HL-60/S4 (cell line): ENCODE data around the gene KCNMB2.

ENCODE experiments used
- in situ Hi-C: fragments of 300-500 bp; cut with MboI; formaldehyde crosslinking; loops from 2 replicates; pipeline ENCODE4 v1.14.3; 2022; ENCODE audit warnings: low sequenced_read_pairs

KCNMB2 gene

DNA sequence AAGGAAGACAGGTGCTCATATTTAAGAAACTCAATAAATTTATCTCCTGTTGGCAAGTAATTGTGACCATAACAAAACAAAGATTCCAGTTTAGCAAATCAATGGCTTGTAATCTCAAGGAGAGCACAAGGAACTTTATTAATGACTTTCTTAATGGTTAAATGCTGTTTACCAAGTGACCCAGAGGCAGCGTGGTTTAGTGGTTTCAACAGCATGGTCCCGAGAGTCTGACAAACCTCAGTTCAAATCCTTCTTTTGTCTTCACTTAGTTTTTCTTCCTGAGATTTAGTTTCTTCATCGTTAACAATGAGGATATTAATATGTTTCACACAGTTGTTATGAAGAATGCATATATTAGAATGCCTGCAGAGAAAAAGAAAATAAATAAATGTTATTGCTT lies 212.6 kb downstream of the KCNMB2 start:
- in situ Hi-C loops, result no loop called here

DNA sequence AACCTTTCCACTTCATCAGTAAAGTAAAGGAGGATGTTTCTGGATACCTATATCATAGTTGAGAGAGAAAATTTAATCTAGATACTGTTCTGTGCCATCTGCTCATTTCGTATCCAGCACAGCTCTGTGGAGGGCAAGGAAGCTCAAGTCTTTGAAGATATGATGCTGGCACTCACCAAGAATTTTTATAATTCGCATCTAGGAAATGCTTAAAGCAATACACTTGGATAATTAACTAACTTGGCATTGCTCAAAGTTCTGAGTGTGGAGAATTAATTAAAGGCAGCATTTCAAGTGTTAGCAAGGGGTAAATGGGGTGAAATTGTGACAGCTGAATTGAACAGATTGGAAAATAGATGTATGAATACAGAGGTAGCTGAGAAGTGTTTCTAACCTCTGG lies 213.2 kb downstream of the KCNMB2 start:
- in situ Hi-C loops, result no loop called here

DNA sequence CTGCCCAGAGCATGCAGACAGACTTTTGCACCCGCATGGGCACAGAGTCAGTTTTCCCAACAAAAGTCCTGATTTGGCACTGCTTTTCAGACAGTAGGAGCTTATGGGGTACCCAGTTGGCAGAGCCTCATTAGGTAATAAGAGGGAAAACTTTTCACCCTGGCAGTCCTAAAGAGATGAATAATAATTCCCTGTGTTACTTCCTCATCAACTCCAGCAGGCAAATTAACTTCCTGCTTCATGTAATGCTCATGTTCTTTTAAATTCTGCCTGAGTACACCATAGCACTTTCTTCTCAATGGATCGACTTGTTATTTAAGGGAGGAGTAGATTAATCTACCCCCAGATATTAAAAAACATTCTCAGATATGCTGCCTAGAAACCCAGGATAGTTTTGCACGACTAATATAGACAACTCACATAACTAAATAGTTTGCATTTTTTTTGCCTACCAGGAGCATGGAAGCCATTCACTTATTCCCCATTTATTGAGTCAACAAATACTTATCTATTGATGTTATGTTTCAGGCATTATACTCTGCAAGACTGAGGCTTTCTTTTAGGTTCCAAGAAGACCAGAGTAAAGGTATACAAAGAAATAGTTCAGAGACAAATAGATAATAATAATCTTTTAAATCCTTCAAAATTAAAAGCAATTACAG lies 214.5 kb downstream of the KCNMB2 start:
- in situ Hi-C loops, result no loop called here

DNA sequence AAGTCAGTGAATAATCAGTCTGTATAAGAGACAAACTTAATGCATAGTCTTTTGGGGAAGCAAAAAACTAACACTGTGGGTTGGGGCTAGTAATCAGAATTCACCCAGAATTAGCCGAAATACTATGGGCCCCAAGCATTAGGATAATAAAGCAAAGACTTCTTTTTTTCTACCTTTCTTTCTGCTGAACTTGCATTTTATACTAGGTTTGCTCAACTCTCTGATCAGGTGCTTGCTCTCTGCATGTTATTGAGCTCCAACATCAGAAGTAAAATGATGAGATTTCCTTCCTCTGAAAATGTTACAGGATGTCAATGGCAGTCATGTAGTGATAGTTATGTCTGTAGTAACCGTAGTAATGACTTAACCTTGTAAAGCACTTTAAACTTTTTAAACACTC lies 216.6 kb downstream of the KCNMB2 start:
- in situ Hi-C loops, result no loop called here

DNA sequence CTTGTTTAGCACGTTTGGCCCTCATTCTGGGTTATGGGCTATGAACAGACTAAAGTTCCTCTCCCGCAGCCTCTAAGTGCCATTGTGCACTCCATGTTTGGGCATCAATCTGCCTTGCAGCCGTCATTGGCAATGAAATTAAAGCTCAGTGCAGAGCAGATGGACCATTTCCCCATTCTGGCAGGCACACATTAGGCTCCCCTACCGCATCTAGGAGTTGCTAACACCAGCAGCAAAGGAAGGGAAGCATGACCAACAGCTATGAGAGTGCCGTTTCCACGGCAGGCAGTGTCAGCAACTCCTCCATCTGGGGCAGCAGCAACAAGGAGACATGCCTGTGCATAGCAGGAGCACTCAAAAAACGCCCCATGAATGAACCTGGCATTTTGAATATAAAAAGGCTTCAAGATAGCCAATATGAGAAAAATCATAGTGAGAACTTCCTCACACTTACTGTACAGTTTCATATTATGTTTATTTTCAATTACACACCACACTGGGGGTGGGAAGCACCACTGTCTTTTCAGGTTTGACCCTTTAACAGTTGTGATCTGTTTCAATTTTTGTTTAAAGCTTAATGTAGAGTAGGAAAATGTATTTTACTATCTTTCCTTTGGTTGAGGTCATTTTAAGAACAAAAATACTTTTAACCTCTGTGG lies 218.7 kb downstream of the KCNMB2 start:
- in situ Hi-C loops, result no loop called here

DNA sequence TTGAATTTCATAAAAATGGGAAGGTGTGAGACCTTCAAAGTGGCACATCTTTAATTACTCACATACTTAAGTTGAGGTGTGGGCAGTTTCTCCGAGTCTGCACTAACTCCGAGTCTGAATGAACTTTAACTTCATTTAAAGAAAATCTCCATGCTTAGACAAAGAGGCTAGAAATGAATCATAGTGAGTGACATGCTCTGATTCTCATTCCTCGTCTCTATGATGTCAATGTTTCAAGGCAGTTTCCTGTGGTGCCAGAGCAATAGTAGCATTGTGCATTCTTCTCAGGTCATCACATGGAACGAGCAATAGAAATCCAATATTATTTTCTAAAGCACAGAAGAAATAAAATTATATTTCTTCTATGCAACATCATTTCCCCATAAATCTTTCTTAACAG lies 224.8 kb downstream of the KCNMB2 start:
- in situ Hi-C loops, result no loop called here

DNA sequence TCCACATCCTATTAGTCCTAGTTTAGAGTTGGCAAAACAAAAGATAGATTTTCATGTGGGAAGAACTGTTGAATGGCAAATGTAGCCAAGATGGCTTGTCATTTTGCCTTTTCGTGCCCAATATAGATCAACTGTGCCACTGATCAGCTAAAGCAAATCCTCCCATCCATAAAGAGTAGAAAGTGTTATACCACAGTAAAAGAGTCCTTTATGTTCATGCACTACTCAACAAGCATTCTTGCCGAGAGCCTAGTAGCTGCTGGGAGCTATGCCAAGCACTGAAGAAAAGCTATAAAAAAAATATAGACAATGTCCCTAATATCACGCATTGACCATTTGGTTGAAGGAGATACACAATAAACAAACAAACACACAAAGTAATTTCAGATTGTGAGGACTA lies 225.2 kb downstream of the KCNMB2 start:
- in situ Hi-C loops, result no loop called here

DNA sequence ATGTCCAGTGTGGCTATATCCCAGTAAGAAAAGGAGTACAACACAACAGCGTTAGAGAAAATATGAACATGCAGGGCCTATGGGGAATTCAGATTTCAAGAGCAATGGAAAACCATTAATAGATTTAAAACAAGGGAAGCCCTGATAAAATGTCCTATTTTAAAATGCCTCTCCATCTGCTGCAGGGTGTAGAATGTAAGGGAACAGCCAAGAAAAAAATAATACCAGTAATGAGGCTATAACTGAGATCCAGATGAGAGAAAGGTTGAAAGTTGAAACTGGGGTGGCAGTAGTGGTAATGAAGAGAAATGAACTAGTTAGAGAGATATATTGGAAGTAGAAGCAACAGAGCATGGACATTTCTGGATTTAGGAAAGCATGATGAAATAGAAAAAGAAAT lies 226.1 kb downstream of the KCNMB2 start:
- in situ Hi-C loops, result no loop called here

DNA sequence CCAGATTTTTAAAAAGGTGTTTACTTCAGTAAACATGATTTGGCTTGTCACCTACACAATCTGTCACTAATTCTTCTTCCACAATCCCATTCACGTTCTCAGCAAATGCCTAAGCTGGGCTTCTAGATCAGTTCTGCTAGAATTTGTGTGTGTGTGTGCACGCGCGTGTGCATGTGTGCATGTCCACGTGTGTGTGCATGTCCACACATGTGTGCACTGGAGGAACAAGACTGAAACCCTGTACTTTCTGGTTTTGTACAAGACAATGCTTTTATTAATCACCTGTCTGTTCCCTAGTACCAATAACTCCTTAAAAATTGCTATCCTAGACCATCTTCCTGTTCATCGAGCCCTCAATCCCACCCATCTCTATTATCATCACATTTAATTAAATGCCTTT lies 229.2 kb downstream of the KCNMB2 start:
- in situ Hi-C loops, result no loop called here

DNA sequence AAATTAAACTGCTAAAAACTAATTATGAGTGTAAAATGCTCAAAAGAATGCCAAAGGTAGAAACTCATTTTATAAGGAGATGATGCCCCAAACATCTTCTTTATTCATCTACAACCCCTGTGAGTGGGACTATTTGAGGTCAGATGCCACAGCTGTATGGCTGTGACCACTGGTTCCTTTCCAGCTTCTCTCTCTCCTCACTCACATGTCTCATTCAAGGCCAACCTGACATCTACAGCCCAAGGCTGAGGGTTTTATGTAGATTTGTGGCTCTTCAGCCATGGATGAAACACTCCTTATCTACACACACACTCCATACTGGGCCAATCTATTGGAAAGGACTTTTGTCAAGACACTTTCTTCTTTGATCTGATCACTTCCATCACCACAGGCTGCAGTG lies 231.3 kb downstream of the KCNMB2 start:
- in situ Hi-C loops, result no loop called here

DNA sequence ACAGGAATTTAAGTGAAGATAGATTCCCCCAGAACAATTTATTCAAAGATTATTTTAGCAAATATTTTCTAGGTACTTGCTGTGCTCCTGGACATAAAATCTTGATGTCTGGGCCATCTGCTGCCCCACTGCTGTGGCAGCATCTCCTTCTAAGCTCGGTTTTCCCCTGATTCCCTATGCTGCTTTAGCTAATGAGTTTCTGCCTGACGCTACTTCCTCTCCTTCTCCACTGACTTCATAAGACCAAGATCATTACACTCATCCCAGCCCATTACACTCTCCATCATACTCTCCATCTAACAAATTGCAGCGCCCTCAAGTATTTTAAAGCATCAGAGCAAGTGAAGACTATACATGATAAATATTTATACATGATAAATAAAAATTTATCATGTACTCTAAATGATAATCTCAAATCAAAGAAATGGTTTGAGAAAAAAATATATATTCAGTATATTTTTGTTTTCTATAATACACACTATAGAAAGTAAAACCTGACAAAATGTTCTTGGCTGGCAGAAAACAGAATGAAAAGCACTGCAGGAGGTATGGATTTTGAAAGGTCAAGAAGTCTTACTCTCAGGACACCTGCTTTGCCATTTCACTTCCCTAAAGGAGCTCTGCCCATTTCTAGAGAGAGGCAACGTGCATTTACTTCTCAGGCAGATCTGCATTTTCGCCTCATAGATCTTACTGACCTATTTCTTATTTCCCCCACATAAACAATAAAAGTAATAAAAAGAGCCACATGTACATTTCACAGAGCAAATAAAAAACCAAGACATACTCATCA lies 232.0 kb downstream of the KCNMB2 start:
- in situ Hi-C loops, result no loop called here

DNA sequence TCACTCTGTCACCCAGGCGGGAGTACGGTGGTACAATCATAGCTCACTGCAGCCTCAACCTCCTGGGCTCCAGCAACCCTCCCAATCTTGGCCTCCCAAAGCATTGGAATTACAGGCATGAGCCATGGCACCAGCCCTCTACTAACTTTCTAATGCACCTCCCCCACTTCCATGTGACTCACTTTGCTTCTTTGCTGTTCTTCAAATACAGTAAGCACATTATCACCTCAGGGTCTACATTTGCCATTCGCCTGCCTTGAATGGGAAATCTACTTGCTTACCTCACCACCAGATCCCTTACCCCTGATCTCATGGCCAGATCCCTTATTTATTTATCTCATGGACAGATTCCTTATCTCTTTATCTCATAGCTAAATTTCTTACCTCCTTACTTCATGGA lies 235.3 kb downstream of the KCNMB2 start:
- in situ Hi-C loops, result no loop called here

DNA sequence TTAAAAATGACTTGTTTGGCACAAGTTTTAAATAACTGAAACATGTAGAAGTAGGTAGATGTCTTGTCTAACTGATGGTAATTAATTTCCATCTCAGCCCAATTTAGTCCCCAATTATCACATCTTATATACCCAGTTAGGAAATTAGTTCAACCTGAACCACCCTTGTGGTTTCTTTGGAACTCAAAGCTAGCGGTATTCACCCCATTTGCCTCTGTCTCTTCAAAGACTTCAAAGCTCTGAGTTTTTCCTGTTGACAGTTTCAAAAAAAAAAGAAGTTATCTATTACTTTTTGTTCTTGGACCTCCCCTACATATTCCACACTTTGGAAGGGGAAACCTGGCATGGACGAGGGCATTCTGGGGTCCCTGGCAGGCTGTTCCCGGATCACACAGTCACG lies 236.5 kb downstream of the KCNMB2 start:
- in situ Hi-C loops, result no loop called here

DNA sequence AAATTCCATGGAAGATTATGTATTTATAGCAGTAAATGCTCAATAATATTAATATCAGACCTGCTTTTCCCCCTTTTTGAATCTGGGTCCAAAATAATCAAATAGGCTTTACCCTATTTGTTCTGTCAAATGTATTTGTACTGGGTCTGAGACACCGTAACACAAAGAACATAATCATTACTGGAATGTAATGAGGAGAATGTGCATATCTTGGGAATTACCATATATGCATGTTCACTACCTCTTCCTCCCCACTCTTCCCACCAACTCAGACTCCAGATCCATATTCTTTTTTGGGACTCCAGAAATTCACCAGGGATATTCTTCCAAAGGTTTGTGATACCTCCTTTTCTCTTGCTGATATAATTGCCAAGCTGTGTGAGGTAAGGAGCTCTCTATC lies 237.1 kb downstream of the KCNMB2 start:
- in situ Hi-C loops, result no loop called here

DNA sequence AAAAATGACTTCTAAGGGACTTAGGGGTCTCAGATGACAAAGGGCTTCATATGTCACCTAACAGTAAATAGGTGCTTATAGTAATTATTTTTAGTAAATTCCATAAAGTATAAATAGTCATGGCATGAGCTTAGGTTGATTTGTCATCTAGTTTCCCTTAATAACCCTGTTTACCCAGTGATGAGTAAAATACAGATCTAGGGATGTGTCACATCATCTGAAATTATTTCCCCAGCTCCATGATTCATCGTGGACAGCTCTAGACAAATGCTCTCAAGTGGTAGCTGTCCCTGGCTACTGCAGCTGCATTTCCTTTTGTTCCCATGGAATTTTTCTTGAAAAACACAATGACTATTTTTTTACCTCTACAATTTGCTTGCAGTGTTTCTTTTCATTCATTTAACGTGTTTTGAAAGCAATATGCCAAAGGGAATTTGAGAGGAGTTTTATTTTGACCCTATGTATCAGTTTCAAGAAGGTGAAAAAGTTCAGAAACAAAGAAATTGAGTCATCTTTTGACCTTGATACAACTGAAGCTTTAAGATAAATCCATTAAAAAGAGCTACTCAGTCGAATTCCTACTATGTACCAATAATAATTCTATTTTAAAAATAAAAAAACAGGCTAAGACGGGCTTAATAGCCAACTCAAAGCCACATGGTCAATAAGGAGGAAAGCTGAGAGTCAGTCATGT lies 241.6 kb downstream of the KCNMB2 start:
- in situ Hi-C loops, result no loop called here

DNA sequence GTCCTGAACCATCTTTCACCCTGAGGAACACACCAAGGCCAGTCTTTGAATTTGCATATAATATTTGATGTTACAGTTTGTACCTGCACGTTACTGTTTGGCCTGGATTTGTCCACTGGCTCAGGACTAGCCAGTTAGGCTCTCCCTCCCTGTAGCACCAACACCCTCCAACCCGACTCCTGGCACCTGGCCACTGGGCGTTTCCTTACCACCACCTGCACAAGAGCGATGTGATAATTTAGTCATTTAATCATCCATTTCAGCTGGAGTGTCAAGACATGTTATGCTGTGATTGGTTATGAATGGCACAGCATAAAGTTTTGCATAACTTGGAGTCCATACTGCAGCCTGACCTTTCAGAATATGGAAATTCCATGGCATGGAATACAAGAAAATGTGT lies 242.4 kb downstream of the KCNMB2 start:
- in situ Hi-C loops, result no loop called here

DNA sequence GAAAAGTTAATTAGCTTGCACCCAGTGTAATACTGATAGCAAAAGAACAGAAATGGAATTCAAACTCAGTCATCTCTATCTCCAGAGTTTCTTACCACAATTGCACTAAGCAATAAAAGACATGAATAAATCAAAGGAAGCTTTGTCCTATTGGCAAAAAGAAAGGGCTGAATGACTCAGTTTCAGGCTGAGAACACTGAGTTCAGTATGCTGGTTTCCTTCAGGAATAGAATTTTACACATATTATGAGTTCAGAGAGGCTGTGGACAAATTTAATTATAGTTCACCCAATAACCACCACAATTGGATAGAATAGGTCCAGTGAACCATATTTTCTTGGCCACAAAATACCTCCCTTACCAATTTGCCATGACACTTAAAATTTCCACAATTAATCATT lies 249.7 kb downstream of the KCNMB2 start:
- in situ Hi-C loops, result no loop called here

DNA sequence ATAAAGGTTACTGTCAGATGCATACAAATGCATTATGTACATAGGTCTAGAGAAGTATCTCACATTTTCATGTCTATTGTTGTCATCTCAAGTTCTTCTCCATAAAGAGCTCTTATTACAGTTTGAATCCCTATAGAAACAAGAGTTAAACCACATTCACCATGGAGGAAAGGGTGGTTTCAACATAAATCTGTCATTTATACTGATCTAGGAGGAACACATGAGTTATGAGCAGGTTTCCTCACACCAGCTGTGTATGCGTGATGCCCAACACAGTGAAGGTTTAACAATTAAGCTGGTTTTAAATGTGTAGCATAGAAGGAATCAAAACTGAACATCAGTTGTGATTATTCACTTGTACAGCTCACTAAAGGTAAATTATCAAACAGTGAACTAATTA lies 251.7 kb downstream of the KCNMB2 start:
- in situ Hi-C loops, result no loop called here

DNA sequence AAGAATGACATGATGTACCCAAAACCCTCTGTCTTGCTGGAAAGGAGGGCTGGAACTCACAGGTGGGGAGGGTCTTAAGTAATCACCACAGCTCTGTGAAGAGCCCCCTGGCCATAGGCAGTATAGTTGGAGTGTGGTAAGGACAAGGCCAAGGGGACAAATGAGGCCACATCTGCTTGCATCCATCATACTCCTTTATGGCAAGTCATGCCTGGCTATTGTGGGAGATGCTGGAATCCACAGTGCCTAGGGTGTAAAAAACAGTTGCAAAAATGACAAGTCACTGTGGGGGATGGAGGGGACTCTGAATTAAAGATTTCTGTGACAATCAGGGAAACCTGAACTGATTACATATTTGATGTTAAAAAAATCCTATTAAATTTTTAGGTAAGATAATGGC lies 258.5 kb downstream of the KCNMB2 start:
- in situ Hi-C loops, result no loop called here

DNA sequence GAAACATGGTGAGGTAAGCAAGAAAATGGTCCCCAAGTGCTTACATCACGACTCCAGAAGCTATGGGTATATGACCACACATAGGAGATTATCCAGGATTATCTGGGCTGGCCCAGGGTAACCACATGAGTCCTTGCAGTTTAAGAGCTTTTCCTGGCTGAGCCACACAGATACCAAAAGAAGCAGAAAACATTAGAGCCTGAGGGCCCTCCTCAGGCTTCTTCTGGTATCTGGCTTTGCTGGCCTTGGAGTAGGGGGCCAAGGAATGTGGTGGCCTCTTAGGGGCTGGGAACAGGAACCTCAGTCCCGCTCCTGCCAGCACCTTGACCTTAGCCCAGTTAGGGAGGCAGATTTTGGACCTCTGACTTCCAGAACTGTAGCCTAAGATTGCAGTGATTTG lies 259.1 kb downstream of the KCNMB2 start:
- in situ Hi-C loops, result no loop called here

DNA sequence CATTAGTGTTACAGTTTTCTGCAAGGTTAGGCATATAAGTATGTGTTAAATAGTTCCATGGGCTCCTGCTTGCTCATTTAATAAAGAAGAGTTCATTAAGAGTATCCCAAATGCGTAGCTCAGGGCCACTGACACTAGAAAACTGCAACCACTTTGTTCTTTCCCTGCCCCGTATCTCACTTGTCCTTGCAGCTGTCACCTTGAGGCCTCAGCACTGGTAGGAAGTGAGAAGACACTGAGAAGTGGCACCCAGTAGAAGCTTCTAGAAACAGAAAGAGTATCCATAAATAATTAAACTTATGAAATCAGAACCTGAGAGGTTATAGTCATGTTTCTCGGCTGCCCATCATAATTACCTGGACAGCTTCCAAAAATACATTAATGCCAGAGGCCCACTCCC lies 266.0 kb downstream of the KCNMB2 start:
- in situ Hi-C loops, result no loop called here
